Glomerular endothelial cell (primary cell): Measurements from ENCODE around the gene TMEM184B. TPM values are rescaled to one million over a fixed set of nuclear protein-coding genes. Genes with fewer than 3 reads are reported as not detected.
"Not testable (repeated sequence)": the region's sequence is repeated elsewhere in the genome, so short reads cannot be mapped to it uniquely, and the experiment has no call there.

Source experiments
- DNase-seq: peaks from one replicate; pipeline ENCODE4 v3.0.0-alpha.2; 2011; ENCODE audit warnings: low read depth, low spot score; ENCODE audit errors: extremely low read depth
- total RNA-seq: library from RNA; depleted of rRNA; stranded (reverse); fragments of >200 nt; gene quantifications from 2 replicates; pipeline ENCODE4 v1.2.3, GENCODE V29; 2015

Gene TMEM184B
- total RNA-seq, 1 donor from 2014 or later = 165 TPM

- no peak for DNase-seq
Measured at GRCh38 chr22:38249803-38250642, 22.8 kb downstream of the TMEM184B start.

- no peak for DNase-seq
Measured at GRCh38 chr22:38249301-38249700, 23.5 kb downstream of the TMEM184B start.

DNA sequence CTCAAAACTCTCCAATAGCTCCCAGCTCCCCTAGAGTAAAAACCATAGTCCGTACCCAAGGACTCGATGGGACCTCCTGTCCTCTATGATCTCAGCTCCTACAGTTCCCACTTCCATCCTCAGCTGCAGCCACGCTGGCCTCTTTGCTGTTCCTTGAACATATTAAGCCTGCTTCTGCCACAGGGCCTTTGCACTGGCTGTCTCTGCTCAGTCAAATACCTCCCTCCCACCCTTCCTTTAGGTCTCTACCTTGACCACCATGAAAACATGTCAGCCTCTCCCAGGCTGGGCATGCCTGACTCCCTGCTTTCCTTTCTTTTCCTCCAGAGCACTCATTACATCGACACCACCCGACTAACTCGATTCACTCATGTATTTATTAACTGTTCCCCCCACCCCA lies 24.5 kb downstream of the TMEM184B start:
- DNase-seq = no peak

DNA sequence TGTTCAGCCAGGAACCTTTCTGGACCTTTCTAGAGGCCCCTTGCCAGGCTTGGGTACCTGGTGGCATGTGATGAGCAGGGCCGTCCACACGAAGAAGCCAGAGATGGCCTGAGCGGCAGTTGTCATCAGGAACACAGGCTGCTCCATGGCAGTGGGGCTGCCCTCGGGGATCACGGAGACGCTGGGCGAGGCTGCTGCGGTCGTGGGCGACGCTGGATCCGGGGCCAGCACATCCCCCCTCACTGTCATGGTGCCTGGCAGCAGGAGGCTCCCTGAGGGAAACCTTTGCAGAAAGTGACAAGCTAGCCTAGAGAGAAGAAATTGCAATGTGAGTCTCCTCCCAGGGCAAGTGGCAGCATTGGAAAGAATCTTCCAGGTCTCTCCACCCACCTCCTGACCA lies 25.1 kb downstream of the TMEM184B start:
- DNase-seq = no peak

DNA sequence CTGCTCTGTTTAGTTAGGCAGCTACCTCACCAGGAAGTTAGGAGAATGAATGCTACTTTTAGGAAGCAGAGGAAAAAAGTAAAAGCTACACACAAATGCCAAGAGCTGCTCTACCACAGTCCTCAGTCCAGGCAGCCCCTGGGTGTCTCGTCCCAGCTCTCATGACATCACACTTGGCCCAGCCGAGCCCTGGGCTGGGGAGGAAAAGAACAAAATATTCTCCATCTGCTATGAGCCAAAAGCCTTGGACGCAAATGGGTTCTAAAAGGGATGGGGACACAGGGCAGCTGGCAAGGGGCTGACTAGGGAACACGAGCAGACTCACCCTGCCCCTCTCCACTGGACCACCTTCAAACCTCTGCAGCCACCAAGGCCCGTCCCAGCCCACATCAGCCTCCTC lies 26.1 kb downstream of the TMEM184B start:
- DNase-seq = no peak

GRCh38 chr22:38246046-38246658 lies 26.7 kb downstream of the TMEM184B start:
- no peak for DNase-seq

- DNase-seq = no peak
Measured at GRCh38 chr22:38244106-38244505, 28.7 kb downstream of the TMEM184B start.

DNA sequence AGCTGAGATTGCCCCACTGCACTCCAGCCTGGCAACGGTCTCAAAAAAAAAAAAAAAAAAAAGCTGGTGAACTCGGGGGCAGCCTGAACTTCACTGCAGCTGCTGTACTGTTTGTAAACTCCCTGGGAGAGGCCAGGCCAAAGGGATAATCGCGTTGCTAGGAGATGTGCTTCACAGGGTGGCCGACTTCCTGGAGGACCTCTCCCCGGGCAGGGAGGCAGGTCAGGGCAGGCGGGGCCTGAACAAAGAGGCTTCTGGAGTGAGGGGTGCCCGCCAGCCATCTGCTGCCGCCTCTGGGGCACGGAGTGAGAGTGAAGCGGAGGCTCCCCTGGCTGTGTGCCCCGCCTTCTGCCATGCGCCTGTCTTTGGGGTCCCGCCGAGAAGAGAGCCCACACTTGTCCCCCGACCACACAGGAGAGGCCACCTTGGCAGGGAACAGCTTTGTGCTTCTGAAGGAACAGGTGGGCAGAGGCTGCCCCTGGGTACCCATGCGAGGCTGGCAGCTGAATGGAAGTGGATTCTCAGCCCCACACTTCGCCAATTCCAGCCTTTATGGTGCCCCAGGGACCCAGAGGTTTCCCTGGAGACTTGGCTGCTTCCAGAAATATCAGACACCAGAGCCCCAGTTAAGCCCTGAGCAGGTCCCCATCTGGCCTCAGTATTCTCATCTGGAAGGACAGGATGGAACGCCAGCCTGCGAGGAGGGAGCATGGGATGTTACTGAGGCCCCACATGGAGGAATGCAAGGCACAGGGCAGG lies 29.6 kb downstream of the TMEM184B start:
- no peak for DNase-seq

DNA sequence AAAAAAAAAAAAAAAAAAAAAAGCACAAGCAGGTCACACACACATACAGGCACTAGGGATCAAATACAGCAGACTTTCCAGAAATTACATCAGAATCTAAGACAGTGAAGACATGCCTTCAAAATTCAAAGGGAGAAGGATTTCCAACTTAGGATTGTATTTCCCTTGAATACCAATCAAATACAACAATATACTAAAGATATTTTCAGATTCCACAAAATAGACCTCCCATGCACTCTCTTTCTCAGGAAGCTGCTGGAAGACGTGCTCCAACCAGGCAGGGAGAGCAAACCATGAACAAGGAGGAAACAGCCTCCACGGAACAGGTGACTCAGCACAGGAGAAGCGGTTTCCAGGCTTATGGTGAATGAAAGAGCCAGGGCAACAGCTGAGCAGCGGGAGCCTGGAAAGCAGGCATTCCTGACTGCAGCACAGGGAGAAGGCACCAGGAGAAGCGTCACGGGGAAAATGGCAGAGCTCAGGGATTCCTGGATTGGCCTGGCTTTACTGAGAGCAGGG lies 32.0 kb downstream of the TMEM184B start:
- no peak for DNase-seq

DNA sequence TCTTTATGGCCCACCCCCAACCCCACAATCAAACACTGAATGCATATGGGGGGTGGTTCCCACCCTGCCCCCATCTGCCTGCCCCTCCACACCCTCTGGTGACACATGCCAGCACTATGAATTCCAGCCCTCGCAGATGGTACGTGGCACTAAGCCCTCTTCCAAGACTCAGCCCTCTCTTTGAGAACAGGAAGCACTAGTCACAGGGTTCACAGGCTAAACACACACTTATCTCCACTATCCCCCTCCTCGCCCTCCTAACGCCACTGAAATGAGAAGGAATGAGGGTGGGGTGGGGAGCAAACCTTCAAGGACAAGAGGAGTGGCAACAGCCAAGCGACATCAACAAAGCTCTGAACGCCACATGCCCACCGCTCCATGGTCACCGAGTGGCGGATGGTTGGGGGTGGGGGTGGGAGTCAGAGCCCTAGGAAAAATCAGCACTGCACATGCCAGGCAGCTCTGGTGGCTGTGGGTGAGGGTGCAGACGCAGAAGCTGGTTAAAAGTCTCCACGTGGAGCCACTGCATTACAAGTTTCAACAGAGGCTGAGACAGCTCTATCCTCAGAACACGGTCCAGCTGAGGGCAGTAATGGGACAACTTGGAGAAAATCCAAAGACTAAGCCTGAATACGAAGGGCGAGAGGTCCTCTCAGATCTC lies 33.6 kb downstream of the TMEM184B start:
- no peak for DNase-seq

DNA sequence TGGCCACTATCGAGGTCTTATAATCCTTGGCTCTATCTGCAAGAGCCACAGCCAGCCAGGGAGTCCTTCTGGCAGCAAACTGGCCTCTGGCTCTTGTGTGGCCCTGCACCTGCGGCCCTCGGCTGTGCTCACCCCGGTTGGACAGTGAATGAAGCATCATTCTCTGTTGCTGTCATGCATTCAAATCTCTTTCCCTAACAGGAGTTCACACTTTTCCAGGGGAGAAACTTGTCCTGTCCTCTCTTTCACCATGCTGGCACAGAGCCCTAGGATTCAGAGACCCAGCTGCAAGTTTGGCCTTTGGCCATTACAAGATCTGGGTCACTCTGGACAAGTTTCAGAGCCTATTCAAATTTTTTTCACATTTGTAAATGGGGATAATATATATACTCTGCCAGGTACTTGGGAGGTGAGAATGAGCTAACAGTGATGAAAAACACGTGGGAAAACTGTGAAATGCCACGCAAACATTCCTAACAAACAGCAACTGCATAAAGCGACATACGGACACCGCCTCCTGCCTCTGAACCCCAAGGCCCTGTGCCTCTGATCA lies 34.2 kb downstream of the TMEM184B start:
- DNase-seq = no peak

DNA sequence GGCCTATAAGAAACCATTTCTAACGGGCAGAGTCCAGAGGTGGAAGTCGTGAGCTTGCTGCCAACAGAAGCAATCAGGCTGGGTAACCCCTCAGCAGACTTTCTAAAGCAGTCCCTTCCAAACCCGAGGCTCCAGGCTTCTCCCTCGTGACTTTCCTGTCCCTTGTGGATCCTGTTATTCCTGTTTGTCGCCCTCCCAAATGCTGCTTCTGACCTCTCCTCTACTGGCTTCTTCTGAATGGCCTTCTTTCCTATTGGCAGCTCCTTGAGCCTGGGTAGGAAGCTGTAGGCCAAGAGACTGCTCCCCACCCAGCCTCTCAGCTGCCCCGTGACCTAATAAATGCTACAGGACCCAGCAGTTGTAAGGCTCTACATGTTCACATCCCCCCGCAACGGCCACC lies 36.0 kb downstream of the TMEM184B start:
- DNase-seq = no peak

DNA sequence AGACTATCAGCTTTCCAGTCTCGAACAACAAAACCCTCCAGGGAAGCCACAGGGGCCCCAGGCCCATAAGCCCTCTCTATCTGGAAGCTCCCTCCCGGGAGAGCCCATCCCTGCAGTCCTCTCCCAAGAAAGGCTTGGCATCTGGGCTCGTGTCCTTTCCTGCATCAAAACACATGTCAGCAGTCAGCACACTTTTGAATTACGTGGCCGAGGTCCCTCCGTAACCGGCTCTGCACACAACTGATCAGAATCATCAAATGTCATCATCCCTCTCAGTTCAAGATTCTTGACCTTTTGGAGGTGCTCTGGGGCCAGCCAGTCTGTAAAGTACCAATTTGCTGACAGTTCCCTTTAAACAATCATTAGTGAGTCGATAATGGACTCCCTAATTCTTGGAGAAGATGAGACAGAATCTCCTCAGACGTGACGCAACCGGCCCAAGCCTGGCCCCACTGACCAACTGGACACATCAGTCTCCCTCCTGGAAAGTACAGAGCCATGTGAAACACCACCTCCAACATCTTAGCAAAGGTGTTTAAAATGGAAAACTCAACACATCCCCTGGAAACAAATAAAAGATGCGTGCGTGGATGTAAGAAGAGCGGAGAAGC lies 37.5 kb downstream of the TMEM184B start:
- no peak for DNase-seq

DNA sequence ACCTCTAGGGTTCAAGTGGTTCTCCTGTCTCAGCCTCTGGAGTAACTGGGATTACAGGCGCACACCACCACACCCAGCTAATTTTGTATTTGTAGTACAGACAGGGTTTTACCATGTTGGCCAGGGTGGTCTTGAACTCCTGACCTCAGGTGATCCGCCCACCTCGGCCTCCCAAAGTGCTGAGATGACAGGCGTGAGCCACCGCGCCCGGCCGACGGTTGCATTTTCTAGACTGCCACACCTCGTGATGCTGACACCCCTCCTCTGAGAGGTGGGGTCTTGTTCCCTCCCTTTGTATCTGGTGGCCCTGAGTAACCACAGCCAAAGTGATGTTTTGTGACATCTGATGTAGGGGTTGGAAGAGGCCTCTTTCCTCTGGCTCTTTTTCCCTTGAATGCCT lies 39.0 kb downstream of the TMEM184B start:
- DNase-seq = not testable (repeated sequence)

- DNase-seq = no peak
Measured at GRCh38 chr22:38233427-38233826, 39.4 kb downstream of the TMEM184B start.

DNA sequence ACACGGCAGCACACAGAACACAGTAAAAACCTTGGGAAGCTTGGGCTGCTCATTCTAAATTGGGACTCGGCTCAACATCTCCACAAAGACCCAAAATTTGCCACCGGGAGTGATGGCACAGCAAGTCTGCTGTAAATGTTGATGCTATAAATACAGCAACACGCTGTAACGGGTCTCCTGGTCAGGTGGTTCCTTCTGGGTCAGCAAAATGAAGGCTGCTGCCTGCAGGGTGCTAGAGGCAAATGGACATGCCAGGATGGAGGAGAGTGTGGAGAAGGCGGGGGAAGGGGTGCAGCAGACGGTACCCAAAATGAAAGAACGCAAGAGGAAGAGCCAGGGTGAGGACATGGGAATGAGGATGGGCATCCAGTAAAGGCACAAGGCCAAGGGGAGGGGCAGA lies 40.6 kb downstream of the TMEM184B start:
- DNase-seq = no peak

GRCh38 chr22:38230916-38231315 lies 41.9 kb downstream of the TMEM184B start:
- no peak for DNase-seq

- peak; percentile 67 for DNase-seq
Measured at GRCh38 chr22:38230108-38230825, 42.5 kb downstream of the TMEM184B start.
